ENCODE measurements around the gene AHI1. TPM values are rescaled to one million over a fixed set of nuclear protein-coding genes. Genes with fewer than 3 reads are reported as not detected.

The AHI1 gene
- total RNA-seq, 1 donor from 2014 or later: 14.2 TPM

GRCh38 chr6:135280375-135281136 lies 217.0 kb downstream of the AHI1 start:
- no peak overlapping the region for H3K9ac ChIP-seq (ENCODE audit: low read length)
- no peaks in the 10 kb centered on the region for H3K4me1 Mint-ChIP-seq (ENCODE audit: low read depth, unreplicated experiment)
- no peaks in the 10 kb centered on the region for H3K79me2 ChIP-seq (ENCODE audit: insufficient read depth, low read length)
- H3K27me3 ChIP-seq (ENCODE audit: insufficient read depth, low read length): no peaks in the 10 kb centered on the region
- H3K4me2 ChIP-seq (ENCODE audit: low read length): no peak overlapping the region
- H2AFZ ChIP-seq (ENCODE audit: low read depth, low read length): no peak overlapping the region
- peak; percentile 53 for DNase-seq (ENCODE audit: low read depth)
- no peak overlapping the region for H3K4me3 Mint-ChIP-seq (ENCODE audit: unreplicated experiment)
- no peak overlapping the region for H3K27ac Mint-ChIP-seq (ENCODE audit: unreplicated experiment)
- no peaks in the 10 kb centered on the region for H3K9me3 Mint-ChIP-seq (ENCODE audit: unreplicated experiment)
- FAIRE-seq: no peak
- H3K27me3 Mint-ChIP-seq (ENCODE audit: low read depth, unreplicated experiment): peaks cover 2% of the 10 kb centered on the region
- no peaks in the 10 kb centered on the region for H3K36me3 ChIP-seq (ENCODE audit: insufficient read depth, low read length)
- H3K9me3 ChIP-seq (ENCODE audit: insufficient read depth, low read depth, low read length): no peaks in the 10 kb centered on the region
- H3K4me3 ChIP-seq (ENCODE audit: insufficient read depth, low read depth, low read length): no peak overlapping the region
- H4K20me1 ChIP-seq (ENCODE audit: insufficient read depth, low read length): no peaks in the 10 kb centered on the region
- H3K4me1 ChIP-seq (ENCODE audit: insufficient read depth, low read length): no peaks in the 10 kb centered on the region
- no peaks in the 10 kb centered on the region for H3K36me3 Mint-ChIP-seq (ENCODE audit: low read depth, unreplicated experiment)
- no peak overlapping the region for H3K27ac ChIP-seq (ENCODE audit: low read depth, low read length)
- TF ChIP-seq CTCF (IDR thresholded peaks at IDR 0.05; ENCODE audit: insufficient read depth, low read depth, low read length) (no peak), EZH2 (IDR thresholded peaks at IDR 0.05; ENCODE audit: insufficient read depth, low read length) (no peak)

GRCh38 chr6:135277422-135277821 lies 220.1 kb downstream of the AHI1 start:
- DNase-seq (ENCODE audit: low read depth): no peak
- H3K9ac ChIP-seq (ENCODE audit: low read length): no peak overlapping the region
- H3K4me2 ChIP-seq (ENCODE audit: low read length): no peak overlapping the region
- peaks cover 2% of the 10 kb centered on the region for H3K27me3 Mint-ChIP-seq (ENCODE audit: low read depth, unreplicated experiment)
- no peaks in the 10 kb centered on the region for H3K36me3 ChIP-seq (ENCODE audit: insufficient read depth, low read length)
- no peak overlapping the region for H3K27ac ChIP-seq (ENCODE audit: low read depth, low read length)
- no peak for FAIRE-seq
- H3K4me1 Mint-ChIP-seq (ENCODE audit: low read depth, unreplicated experiment): peaks cover 4% of the 10 kb centered on the region
- no peak overlapping the region for H2AFZ ChIP-seq (ENCODE audit: low read depth, low read length)
- no peaks in the 10 kb centered on the region for H3K79me2 ChIP-seq (ENCODE audit: insufficient read depth, low read length)
- H3K27me3 ChIP-seq (ENCODE audit: insufficient read depth, low read length): no peaks in the 10 kb centered on the region
- H3K4me1 ChIP-seq (ENCODE audit: insufficient read depth, low read length): no peaks in the 10 kb centered on the region
- no peak overlapping the region for H3K4me3 Mint-ChIP-seq (ENCODE audit: unreplicated experiment)
- no peaks in the 10 kb centered on the region for H4K20me1 ChIP-seq (ENCODE audit: insufficient read depth, low read length)
- no peaks in the 10 kb centered on the region for H3K9me3 ChIP-seq (ENCODE audit: insufficient read depth, low read depth, low read length)
- TF ChIP-seq EZH2 (IDR thresholded peaks at IDR 0.05; ENCODE audit: insufficient read depth, low read length) (no peak), CTCF (IDR thresholded peaks at IDR 0.05; ENCODE audit: insufficient read depth, low read depth, low read length) (no peak)
- H3K9me3 Mint-ChIP-seq (ENCODE audit: unreplicated experiment): no peaks in the 10 kb centered on the region
- H3K36me3 Mint-ChIP-seq (ENCODE audit: low read depth, unreplicated experiment): no peaks in the 10 kb centered on the region
- H3K27ac Mint-ChIP-seq (ENCODE audit: unreplicated experiment): no peak overlapping the region
- H3K4me3 ChIP-seq (ENCODE audit: insufficient read depth, low read depth, low read length): no peak overlapping the region

All from astrocyte (in vitro differentiated cells and primary cell).